HG03039 (cell line): ENCODE measurements around the gene CES5A.
"Not testable (repeated sequence)": the region's sequence is repeated elsewhere in the genome, so short reads cannot be mapped to it uniquely, and the experiment has no call there.

Experiments
- ATAC-seq: cut with Tn5 transposase; IDR thresholded peaks from one replicate; pipeline ENCODE4 v1.9.1; 2021; ENCODE audit warnings: mild to moderate bottlenecking, moderate library complexity; ENCODE audit not compliant: unreplicated experiment

CES5A gene

GRCh38 chr16:55875273-55875672, at the start of gene CES5A:
Gene CES5A, minus strand, starts transcription at chr16:55875373. Its CDS starts 152 bp downstream, at chr16:55875221.
- no peak for ATAC-seq

GRCh38 chr16:55922662-55923061, 47.5 kb upstream of the CES5A start:
- no peak for ATAC-seq

- ATAC-seq = no peak
Measured at GRCh38 chr16:55917373-55918160, 42.4 kb upstream of the CES5A start.

- no peak for ATAC-seq
Measured at GRCh38 chr16:55915096-55915827, 40.1 kb upstream of the CES5A start.

GRCh38 chr16:55914383-55914782, 39.2 kb upstream of the CES5A start:
- ATAC-seq = no peak

- no peak for ATAC-seq
Measured at GRCh38 chr16:55913716-55914115, 38.5 kb upstream of the CES5A start.

- not testable (repeated sequence) for ATAC-seq
Measured at GRCh38 chr16:55913121-55913520, 37.9 kb upstream of the CES5A start.

GRCh38 chr16:55912022-55912421, 36.8 kb upstream of the CES5A start:
- no peak for ATAC-seq

- ATAC-seq = no peak
Measured at GRCh38 chr16:55911616-55912015, 36.4 kb upstream of the CES5A start.

- no peak for ATAC-seq
Measured at GRCh38 chr16:55909876-55910275, 34.7 kb upstream of the CES5A start.

GRCh38 chr16:55908641-55909040, 33.5 kb upstream of the CES5A start:
- no peak for ATAC-seq

GRCh38 chr16:55907661-55908060, 32.5 kb upstream of the CES5A start:
- no peak for ATAC-seq

- ATAC-seq = no peak
Measured at GRCh38 chr16:55906123-55906522, 30.9 kb upstream of the CES5A start.

- no peak for ATAC-seq
Measured at GRCh38 chr16:55905651-55906050, 30.5 kb upstream of the CES5A start.

GRCh38 chr16:55901566-55902217, 26.5 kb upstream of the CES5A start:
- no peak for ATAC-seq

- no peak for ATAC-seq
Measured at GRCh38 chr16:55900616-55901393, 25.6 kb upstream of the CES5A start.

- no peak for ATAC-seq
Measured at GRCh38 chr16:55899857-55900256, 24.7 kb upstream of the CES5A start.

- ATAC-seq = no peak
Measured at GRCh38 chr16:55898592-55898991, 23.4 kb upstream of the CES5A start.

GRCh38 chr16:55892821-55893220, 17.6 kb upstream of the CES5A start:
- no peak for ATAC-seq

GRCh38 chr16:55889518-55889917, 14.3 kb upstream of the CES5A start:
- no peak for ATAC-seq

GRCh38 chr16:55888546-55888945, 13.4 kb upstream of the CES5A start:
- ATAC-seq = no peak
